Mononuclear cell (primary cell): Measurements from ENCODE around the gene SPINDOC. TPM values are rescaled to one million over a fixed set of nuclear protein-coding genes. Genes with fewer than 3 reads are reported as not detected.
A peak's percentile ranks its signal among the peaks of the same experiment; 100 is the strongest.

ENCODE experiments used
- H3K27me3 ChIP-seq: 2 replicates; pipeline ENCODE4 v1.6.0; 2011; ENCODE audit warnings: low read length, control low read depth; ENCODE audit not compliant: insufficient read depth
- H3K4me1 ChIP-seq: 2 replicates; pipeline ENCODE4 v1.5.1; 2011; ENCODE audit warnings: mild to moderate bottlenecking, low read length, control low read depth; ENCODE audit not compliant: insufficient read depth
- H3K4me3 ChIP-seq: 2 replicates; pipeline ENCODE4 v1.5.1; 2011; ENCODE audit warnings: mild to moderate bottlenecking, low read length, moderate library complexity
- H3K9me3 ChIP-seq: 2 replicates; pipeline ENCODE4 v1.5.1; 2011; ENCODE audit warnings: low read depth, mild to moderate bottlenecking, control low read depth, low read length
- total RNA-seq: library from RNA; depleted of rRNA; stranded (reverse); fragments of >200 nt; gene quantifications from one replicate; pipeline ENCODE4 v1.2.3, GENCODE V29; 2012

Gene SPINDOC
- total RNA-seq, 1 donor = 3.0 TPM

- no peak overlapping the region for H3K4me3 ChIP-seq
Measured at GRCh38 chr11:63837027-63837688, 23.9 kb downstream of the SPINDOC start.

GRCh38 chr11:63837739-63838138, 24.5 kb downstream of the SPINDOC start:
- no peak overlapping the region for H3K4me3 ChIP-seq
- no peaks in the 10 kb centered on the region for H3K27me3 ChIP-seq
- no peaks in the 10 kb centered on the region for H3K9me3 ChIP-seq
- peaks cover 45% of the 10 kb centered on the region for H3K4me1 ChIP-seq

More at GRCh38 chr11:63837027-63837688, 23.9 kb downstream of the SPINDOC start:
- Histone ChIP-seq H3K4me1 (peaks cover 44% of the 10 kb centered on the region), H3K27me3 (no peaks in the 10 kb centered on the region), H3K9me3 (no peaks in the 10 kb centered on the region)

- H3K4me1 ChIP-seq = peaks cover 50% of the 10 kb centered on the region
- H3K9me3 ChIP-seq = no peaks in the 10 kb centered on the region
- no peaks in the 10 kb centered on the region for H3K27me3 ChIP-seq
- peak overlapping the region; percentile 99 for H3K4me3 ChIP-seq
Measured at GRCh38 chr11:63838150-63838677, 25.0 kb downstream of the SPINDOC start.

GRCh38 chr11:63838678-63839507, 25.6 kb downstream of the SPINDOC start, which contains the start of gene MARK2:
Gene MARK2 (plus strand): TSS chr11:63839110. CDS start chr11:63839507, 397 bp downstream.
- Histone ChIP-seq H3K4me1 (peaks cover 57% of the 10 kb centered on the region), H3K27me3 (no peaks in the 10 kb centered on the region), H3K4me3 (peak within 1 kb of the TSS; percentile 99), H3K9me3 (no peaks in the 10 kb centered on the region)

- Histone ChIP-seq H3K27me3 (no peaks in the 10 kb centered on the region), H3K9me3 (no peaks in the 10 kb centered on the region), H3K4me3 (peak overlapping the region; percentile 99), H3K4me1 (peaks cover 65% of the 10 kb centered on the region)
Measured at GRCh38 chr11:63839508-63840355, 26.5 kb downstream of the SPINDOC start.

GRCh38 chr11:63840356-63841060, 27.3 kb downstream of the SPINDOC start:
- Histone ChIP-seq H3K4me1 (peaks cover 73% of the 10 kb centered on the region), H3K9me3 (no peaks in the 10 kb centered on the region), H3K4me3 (peak overlapping the region; percentile 99)

GRCh38 chr11:63841554-63841953, 28.3 kb downstream of the SPINDOC start:
- Histone ChIP-seq H3K27me3 (no peaks in the 10 kb centered on the region), H3K4me3 (no peak overlapping the region), H3K4me1 (peaks cover 79% of the 10 kb centered on the region), H3K9me3 (no peaks in the 10 kb centered on the region)

More at GRCh38 chr11:63840356-63841060, 27.3 kb downstream of the SPINDOC start:
- no peaks in the 10 kb centered on the region for H3K27me3 ChIP-seq

GRCh38 chr11:63843041-63843440, 29.8 kb downstream of the SPINDOC start:
- Histone ChIP-seq H3K4me1 (peaks cover 76% of the 10 kb centered on the region), H3K27me3 (no peaks in the 10 kb centered on the region), H3K9me3 (no peaks in the 10 kb centered on the region), H3K4me3 (no peak overlapping the region)

GRCh38 chr11:63844836-63845235, 31.6 kb downstream of the SPINDOC start:
- Histone ChIP-seq H3K4me1 (peaks cover 85% of the 10 kb centered on the region), H3K9me3 (no peaks in the 10 kb centered on the region), H3K27me3 (no peaks in the 10 kb centered on the region), H3K4me3 (no peak overlapping the region)

GRCh38 chr11:63845303-63845702, 32.0 kb downstream of the SPINDOC start:
- H3K27me3 ChIP-seq = no peaks in the 10 kb centered on the region

GRCh38 chr11:63845911-63846310, 32.7 kb downstream of the SPINDOC start:
- Histone ChIP-seq H3K27me3 (no peaks in the 10 kb centered on the region), H3K4me1 (peaks cover 82% of the 10 kb centered on the region), H3K9me3 (no peaks in the 10 kb centered on the region), H3K4me3 (no peak overlapping the region)

More at GRCh38 chr11:63845303-63845702, 32.0 kb downstream of the SPINDOC start:
- Histone ChIP-seq H3K4me1 (peaks cover 82% of the 10 kb centered on the region), H3K9me3 (no peaks in the 10 kb centered on the region), H3K4me3 (no peak overlapping the region)

GRCh38 chr11:63846897-63847296, 33.6 kb downstream of the SPINDOC start:
- Histone ChIP-seq H3K4me3 (no peak overlapping the region), H3K4me1 (peaks cover 82% of the 10 kb centered on the region), H3K27me3 (no peaks in the 10 kb centered on the region), H3K9me3 (no peaks in the 10 kb centered on the region)

GRCh38 chr11:63847363-63847762, 34.1 kb downstream of the SPINDOC start:
- Histone ChIP-seq H3K4me1 (peaks cover 77% of the 10 kb centered on the region), H3K27me3 (no peaks in the 10 kb centered on the region), H3K4me3 (no peak overlapping the region), H3K9me3 (no peaks in the 10 kb centered on the region)

GRCh38 chr11:63849691-63850090, 36.4 kb downstream of the SPINDOC start:
- no peaks in the 10 kb centered on the region for H3K27me3 ChIP-seq
- H3K4me3 ChIP-seq = no peak overlapping the region
- H3K9me3 ChIP-seq = no peaks in the 10 kb centered on the region
- H3K4me1 ChIP-seq = peaks cover 60% of the 10 kb centered on the region
